T-helper 2 cell treated with Interferon-gamma antibody and Interleukin-4, amounts not matched to agents 100 ng/mL and 5 ng/mL, for 36 hours (primary cell): ENCODE measurements around the gene MDK. TPM values are rescaled to one million over a fixed set of nuclear protein-coding genes. Genes with fewer than 3 reads are reported as not detected.
"Not testable (repeated sequence)": the region's sequence is repeated elsewhere in the genome, so short reads cannot be mapped to it uniquely, and the experiment has no call there.

Experiments used
- intact Hi-C: fragments of 100-400 bp; cut with micrococcal nuclease; formaldehyde crosslinking; loops from one replicate; pipeline ENCODE4 v1.15.1; 2023
- total RNA-seq: library from RNA; stranded (reverse); gene quantifications from 2 replicates; pipeline ENCODE4 v1.2.3, GENCODE V29; 2022

The MDK gene
- total RNA-seq, 1 donor from 2014 or later, result 4.4 TPM

DNA sequence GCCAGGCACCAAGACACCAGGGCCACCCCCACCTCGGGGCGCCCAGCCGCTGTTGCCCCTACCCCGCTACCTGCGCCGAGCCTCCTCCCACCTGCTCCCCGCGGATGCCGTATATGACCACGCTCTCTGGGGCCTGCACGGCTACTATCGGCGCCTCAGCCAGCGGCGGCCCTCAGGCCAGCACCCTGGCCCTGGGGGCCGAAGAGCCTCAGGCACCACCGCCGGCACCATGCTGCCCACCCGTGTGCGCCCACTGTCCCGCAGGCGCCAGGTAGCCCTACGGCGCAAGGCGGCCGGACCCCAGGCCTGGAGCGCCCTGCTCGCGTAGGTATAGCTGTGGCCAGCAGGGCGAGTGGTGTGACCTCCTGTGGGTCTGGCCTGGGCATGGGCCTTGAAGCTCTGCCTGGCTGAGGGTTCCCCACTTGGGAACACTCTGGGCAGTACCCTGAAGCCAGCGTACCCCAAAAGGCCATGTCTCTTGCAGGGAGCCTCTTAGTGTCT, 14.8 kb upstream of the MDK start:
- intact Hi-C loops, result loop anchor here (1.0 kb wide), 2 partner anchors 14 to 127 kb away; no protein-coding TSS in a partner anchor

DNA sequence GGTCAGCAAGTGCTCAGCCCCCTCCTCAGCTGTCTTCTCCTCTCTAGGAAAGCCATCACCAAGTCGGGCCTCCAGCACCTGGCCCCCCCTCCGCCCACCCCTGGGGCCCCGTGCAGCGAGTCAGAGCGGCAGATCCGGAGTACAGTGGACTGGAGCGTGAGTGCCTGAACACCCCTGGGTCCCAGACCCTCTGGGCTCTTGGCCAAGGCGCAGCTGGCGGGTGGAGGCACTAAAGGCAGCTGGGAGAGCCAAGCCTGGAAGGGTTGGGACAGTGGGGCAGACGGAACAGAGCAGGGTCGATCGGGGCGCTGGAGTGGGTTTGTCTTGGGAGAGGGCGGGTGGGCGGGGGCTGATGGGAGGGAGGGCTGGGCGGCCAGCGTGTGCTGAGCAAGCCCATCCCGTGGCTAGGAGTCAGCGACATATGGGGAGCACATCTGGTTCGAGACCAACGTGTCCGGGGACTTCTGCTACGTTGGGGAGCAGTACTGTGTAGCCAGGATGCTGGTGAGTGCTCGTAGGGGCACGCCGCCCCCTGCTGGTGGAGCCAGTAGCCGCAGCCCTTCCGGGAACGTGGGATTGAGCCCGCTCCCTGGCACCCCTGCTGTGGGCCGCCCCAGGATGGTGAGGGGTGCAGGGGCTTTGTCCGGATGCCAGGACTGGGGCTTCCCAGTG, 14.1 kb upstream of the MDK start:
- intact Hi-C loops, result loop anchor here (1.0 kb wide), 2 partner anchors 15 to 128 kb away; no protein-coding TSS in a partner anchor

DNA sequence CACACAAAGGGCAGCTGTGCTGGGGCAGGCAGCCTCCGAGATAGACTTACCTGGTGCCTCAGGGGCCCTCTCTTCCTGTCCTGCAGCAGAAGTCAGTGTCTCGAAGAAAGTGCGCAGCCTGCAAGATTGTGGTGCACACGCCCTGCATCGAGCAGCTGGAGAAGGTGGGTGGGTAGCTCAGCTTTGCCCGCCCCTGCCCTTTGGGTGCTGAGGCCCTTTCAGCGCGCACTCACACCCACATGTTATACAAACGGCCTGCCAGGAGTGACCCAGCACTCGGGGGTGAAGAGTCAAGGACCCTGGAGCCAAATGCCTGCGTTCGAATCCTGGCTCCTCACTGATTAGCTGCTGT, 13.6 kb upstream of the MDK start:
- intact Hi-C loops, result loop anchor here (1.0 kb wide), 2 partner anchors 16 to 129 kb away; no protein-coding TSS in a partner anchor

DNA sequence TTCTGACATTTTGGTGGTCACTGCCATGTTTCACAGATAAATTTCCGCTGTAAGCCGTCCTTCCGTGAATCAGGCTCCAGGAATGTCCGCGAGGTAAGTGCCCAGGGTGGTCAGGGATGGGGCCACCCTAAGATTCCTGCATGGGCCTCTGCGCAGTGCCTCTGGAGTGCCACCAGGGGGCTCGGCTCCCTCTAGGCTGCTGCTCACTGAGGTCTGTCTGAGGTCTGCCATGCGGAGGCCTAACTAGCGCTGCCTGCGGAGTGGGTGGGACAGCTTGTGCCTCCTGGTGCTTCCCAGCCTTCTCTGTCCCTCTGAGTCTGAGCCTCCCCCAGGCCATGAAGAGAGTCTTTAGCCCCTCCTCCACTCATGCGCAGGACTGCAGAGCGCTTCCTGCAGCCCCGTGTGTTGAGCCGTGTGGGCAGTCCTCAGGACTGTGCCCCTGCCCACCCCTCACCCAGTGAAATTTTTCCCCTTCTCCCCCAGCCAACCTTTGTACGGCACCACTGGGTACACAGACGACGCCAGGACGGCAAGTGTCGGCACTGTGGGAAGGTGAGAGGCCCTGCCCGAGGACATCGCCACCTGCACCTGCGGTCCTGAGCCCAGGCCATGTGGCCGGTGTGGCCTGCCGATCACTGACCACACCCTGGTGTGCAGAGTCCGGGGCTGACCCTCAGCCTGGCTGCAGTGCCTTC, 11.9 kb upstream of the MDK start:
- intact Hi-C loops, result no loop called here

DNA sequence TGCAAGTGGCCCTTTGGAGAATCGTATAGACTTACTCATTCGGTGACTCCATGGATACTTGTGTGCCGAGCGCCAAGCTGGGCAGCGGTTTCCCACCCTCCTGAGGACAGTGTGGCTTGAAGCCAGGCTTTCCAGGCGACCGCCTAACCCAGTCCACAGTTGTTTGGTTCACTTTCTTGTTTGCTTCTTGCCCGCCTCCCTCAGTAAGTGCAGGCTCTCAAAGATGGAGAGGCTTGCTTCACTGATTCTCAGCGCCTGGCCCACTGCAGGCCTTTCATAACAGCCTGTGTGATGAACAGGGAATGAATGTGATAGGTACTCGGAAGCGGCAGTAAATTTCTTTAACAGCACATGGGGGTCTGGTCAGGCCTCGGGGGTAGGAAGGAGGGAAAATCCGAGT, 11.2 kb upstream of the MDK start:
- intact Hi-C loops, result no loop called here

DNA sequence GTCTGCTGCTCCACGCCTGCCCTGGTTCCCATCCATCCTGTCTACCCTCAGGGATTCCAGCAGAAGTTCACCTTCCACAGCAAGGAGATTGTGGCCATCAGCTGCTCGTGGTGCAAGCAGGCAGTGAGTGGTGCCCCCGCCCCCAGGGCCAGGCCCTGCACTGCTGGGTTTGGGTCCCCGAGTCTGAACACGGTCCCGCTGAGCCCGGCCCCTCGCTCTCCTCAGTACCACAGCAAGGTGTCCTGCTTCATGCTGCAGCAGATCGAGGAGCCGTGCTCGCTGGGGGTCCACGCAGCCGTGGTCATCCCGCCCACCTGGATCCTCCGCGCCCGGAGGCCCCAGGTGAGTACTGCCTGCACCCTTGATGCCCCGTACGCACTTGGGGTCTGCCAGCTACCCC, 10.2 kb upstream of the MDK start:
- intact Hi-C loops, result not testable (repeated sequence)

DNA sequence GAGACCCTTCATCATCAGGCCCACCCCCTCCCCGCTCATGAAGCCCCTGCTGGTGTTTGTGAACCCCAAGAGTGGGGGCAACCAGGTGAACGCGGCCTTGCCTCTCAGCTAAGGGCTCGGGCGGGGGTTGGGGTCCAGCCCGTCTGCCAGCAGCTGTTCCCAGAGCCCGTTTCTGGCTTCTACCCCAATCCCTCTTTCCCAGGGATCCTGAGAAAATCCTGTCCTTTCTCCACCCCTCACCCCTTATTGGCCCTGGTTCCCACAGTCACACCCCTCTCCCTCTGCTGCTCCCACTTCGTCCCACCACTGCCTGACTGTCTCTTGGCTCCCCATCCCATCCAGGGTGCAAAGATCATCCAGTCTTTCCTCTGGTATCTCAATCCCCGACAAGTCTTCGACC, 9.4 kb upstream of the MDK start:
- intact Hi-C loops, result no loop called here

DNA sequence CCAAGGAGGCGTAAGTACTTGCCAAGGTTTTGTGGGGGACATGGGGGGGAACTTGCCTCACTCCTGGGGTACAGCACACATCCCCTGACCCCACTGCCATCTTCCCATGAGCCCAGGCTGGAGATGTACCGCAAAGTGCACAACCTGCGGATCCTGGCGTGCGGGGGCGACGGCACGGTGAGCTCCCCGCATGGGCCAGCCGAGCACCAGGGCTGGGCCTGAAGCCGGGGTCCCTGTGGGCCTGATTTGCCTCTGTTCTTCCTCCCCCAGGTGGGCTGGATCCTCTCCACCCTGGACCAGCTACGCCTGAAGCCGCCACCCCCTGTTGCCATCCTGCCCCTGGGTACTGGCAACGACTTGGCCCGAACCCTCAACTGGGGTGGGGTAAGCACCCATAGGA, 9.0 kb upstream of the MDK start:
- intact Hi-C loops, result not testable (repeated sequence)

DNA sequence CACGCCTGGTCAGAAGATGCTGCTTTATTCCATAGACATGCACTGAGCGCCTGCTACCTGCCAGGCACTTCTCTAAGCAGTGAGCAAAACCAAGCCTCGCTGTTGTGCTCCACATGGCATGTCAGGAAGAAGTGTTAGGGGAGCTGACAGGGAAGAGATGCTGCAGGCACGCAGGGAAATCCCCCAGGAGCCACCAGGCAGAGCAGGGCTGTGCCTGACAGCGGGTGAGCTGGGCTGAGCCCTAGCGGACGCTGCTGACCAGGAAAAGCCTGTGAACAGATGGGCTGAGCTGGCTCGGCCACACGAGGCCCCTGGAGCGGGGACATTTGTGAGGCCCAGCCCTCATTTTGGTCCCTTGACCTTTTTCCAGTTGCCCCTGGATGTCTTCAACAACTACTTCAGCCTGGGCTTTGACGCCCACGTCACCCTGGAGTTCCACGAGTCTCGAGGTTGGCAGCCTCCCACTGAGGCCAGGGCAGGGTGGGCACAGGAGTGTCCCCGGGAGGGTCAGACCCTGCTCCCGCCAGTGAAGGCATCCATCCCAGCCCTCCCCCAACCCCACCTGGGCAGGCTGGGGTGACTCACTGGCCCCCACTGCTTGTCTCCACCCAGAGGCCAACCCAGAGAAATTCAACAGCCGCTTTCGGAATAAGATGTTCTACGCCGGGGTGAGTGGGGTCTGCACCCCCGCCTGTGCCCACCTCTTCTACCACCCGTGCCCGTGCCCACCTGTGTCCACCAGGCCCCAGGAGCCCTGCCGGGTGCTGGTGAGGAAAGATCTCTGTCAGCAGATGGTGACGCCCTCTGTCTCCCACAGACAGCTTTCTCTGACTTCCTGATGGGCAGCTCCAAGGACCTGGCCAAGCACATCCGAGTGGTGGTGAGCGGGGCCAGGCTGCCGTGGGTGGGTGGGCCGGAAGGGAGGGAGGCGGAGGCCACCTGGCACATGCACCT, 7.4 kb upstream of the MDK start:
- intact Hi-C loops, result no loop called here

DNA sequence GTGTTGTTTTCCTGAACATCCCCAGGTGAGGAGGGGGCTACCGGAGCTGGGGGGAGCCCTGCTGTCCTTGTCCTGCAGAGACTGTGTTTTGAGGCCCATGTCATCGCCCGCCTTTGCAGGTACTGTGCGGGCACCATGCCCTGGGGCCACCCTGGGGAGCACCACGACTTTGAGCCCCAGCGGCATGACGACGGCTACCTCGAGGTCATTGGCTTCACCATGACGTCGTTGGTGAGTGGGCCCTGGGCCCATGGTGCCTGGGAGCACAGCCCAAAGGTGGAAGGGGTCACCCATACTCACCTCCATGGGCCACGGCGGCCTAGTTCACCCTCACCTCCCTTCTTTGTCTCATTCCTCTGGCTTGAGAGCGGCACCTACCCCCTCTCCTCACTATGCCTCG, 6.7 kb upstream of the MDK start:
- intact Hi-C loops, result no loop called here

DNA sequence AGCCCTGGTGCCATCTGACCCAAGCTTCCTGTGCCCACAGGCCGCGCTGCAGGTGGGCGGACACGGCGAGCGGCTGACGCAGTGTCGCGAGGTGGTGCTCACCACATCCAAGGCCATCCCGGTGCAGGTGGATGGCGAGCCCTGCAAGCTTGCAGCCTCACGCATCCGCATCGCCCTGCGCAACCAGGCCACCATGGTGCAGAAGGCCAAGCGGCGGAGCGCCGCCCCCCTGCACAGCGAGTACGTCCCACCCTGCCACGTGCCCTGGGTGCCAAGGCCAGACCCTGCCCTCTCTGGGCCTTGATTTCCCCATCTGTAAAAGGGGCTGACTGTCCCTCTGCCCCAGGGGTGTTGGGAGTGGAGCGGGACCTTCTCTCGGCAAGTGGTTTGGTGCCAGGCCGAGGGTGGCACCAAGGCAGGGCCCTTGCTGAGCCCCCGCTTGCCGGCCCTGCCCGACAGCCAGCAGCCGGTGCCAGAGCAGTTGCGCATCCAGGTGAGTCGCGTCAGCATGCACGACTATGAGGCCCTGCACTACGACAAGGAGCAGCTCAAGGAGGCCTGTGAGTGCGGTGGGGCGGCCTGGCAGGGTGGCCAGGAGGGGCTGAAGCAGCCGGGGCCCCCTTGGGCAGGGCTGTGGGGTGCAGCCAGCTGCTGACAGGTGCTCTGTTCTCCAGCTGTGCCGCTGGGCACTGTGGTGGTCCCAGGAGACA, 5.9 kb upstream of the MDK start:
- intact Hi-C loops, result no loop called here

DNA sequence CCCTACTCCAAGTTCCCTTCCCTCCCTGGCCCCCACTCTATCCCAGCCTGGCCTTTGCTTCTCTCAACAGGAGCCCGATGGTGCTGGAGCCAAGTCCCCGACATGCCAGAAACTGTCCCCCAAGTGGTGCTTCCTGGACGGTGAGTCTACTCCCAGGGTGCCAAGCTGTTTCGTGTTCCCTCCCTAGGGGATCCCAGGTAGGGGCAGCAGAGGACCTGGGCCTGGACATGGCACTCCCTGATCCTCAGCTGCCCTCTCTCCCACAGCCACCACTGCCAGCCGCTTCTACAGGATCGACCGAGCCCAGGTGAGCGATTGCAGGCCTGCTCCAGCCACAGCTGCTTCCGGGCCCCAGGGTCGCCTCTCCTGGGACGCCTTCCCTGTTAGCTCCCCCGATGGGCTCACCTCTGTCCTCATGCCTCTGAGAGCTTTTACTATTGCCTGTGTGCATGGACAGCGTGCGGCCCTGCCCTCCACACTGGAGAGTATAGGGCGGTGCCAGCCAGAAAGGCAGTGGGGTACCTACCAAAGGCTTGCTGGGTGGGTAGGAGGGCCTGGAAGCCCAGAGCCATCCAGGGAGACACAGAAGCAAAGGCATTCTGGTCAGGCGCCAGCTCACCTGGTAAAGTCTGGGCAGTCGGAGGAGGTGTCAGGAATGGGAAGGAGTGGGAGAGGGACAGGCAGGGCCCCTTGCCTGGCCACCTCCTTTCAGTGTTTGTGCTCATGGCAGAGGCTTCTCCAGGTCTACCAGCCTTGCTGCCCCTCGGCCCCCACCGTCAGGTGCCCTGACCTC, 5.0 kb upstream of the MDK start:
- intact Hi-C loops, result no loop called here

DNA sequence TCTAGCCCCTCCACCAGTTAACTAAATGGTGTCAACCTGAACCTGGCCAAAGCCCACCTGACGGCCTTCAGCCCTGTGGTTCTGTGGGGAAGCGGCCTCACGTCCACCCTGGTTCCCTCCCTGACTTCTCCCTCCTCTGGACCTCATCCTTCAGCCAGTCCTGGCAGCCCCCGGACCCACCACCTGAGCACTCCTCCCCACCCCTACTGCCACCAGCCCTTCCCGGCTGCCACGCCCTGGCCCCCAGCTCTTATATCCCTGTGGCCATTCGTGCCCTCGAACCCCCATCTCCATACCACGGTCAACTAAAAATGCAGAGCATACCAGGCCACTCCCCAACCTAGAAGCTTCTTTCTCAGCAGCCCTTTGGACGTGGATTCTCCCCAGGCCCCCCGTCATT, 4.2 kb upstream of the MDK start:
- intact Hi-C loops, result no loop called here

DNA sequence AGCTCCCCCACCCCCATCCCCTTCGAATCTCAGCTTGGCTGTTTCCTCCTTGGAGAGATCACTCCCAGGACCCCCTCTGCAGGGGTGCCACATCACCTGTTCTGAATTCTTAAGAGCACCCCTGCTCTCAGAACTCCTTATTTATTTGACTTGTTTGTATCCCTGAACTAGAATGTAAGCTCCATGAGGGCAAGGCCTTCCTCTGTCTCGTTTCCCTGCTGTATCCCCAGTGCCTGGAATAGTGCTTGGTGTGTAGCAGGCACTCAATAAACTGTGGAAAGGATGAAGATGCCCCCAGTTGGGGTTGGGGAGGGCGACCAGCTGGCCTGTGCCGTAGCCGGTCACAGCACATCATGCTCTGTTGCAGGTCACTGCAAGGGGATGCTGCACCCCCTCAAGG, 3.6 kb upstream of the MDK start:
- intact Hi-C loops, result no loop called here

DNA sequence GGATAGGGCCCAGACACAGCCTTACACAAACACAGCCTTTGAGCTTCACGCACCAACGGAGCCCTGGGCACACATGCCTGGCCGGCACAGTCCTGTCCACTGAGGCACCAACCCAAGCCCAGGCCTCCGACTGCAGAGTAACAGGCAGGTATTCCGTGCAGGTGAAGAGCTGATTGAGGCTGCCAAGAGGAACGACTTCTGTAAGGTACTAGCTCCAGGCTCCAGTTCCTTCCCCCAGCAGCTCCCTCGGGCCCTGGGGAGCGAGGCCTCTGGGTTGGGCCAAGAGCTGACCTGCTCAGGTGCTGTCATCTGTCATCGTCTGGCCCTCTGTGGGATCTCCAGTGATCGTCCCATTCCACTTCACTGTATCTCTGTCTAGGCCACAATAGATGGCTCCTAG, 3.2 kb upstream of the MDK start:
- intact Hi-C loops, result no loop called here

DNA sequence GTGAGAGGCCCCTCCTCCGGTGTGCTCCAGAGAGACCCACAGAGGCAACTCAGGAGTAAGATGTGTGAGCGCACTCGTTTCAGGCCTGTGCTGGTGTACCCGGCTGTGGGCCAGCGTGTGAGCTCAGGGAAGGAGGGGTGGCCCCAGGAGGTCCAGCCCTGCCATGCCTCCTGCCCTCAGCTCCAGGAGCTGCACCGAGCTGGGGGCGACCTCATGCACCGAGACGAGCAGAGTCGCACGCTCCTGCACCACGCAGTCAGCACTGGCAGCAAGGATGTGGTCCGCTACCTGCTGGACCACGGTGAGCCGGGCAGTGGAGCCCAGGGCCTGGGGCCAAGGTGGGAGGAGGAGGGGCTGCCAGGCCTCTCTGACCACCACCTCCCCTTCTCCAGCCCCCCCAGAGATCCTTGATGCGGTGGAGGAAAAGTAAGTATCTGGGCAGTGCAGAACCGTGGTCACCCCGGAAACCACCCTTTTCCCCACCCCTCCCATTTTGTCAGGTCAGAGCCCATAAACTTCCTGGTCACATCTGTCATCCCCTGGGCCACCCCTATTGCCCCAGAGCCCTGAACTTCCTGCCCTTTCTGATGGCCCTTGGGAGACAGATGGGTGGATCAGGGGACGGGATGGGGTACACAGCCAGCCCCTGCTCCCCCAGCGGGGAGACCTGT, 2.5 kb upstream of the MDK start:
- intact Hi-C loops, result no loop called here

DNA sequence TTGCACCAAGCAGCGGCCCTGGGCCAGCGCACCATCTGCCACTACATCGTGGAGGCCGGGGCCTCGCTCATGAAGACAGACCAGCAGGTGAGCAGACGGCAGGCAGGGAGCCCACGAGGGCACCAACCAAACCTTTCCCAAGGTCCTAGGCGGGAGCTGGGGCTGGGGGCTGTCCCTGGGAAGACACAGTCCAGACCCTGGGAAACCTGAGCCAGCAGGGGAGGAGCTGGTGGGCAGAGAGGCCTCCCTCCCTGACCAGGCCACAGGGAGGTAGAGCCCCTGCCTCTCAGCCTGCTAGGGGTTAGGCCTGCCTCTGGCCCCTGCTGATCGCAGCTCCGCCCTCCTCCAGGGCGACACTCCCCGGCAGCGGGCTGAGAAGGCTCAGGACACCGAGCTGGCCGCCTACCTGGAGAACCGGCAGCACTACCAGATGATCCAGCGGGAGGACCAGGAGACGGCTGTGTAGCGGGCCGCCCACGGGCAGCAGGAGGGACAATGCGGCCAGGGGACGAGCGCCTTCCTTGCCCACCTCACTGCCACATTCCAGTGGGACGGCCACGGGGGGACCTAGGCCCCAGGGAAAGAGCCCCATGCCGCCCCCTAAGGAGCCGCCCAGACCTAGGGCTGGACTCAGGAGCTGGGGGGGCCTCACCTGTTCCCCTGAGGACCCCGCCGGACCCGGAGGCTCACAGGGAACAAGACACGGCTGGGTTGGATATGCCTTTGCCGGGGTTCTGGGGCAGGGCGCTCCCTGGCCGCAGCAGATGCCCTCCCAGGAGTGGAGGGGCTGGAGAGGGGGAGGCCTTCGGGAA, 1.8 kb upstream of the MDK start:
- intact Hi-C loops, result not testable (repeated sequence)

DNA sequence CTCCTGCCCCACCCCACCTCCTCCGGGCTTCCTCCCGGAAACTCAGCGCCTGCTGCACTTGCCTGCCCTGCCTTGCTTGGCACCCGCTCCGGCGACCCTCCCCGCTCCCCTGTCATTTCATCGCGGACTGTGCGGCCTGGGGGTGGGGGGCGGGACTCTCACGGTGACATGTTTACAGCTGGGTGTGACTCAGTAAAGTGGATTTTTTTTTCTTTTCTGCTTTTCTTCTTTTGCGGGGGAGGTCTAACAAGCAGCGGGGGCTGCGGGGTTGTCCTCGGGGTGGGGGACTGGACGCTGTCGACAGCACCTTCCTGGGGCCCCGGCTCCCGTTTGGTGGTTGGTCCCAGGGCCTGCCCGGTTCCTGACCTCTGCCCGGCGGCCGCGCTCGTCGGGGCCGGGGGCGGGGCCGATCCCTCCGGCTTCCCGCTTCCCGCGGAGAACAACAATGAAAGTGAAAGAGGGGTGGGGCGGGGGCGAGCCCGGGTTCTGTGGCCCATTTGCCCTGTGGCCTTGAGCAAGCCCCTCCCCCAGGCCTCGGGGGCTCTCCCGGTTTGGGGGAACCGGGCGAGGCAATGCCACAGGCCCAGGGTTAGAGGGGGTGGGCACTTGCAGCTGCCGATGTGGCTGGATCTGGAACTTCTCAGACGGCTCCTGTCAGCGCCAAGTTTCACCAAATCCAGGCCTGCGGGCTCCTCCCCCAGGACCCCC, 975 bp upstream of the MDK start:
- intact Hi-C loops, result no loop called here
